ENCODE results near the gene PTPRG.

DNA sequence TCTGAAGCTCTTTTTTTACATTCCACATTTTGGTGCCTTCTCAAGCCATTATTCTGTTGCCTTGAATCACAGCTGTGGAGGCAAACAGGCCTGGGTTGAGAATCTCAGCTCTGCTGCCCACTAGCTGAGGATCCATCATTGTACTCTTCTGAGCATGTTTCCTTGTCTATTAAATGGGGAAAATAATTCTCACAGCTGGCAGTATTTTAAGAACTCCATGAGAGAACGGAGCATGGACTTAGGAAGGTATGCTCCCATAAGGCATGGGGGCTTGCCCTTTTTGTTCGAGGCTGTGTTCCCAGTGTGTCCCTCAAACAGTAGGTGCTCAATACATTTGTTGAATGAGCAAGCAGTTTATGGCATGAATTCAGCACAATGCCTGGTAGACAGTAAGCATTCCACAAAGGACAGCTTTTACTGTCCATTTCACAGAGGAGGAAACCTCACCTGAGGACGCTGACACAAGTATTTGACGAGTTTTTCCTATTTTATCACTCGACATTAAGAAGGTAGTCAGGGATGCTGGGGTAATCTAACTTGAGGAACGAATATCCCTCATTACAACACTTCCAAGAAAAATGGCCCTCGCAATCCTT is 2.1 kb upstream of the PTPRG start:
- TF ChIP-seq, protein P1, sequence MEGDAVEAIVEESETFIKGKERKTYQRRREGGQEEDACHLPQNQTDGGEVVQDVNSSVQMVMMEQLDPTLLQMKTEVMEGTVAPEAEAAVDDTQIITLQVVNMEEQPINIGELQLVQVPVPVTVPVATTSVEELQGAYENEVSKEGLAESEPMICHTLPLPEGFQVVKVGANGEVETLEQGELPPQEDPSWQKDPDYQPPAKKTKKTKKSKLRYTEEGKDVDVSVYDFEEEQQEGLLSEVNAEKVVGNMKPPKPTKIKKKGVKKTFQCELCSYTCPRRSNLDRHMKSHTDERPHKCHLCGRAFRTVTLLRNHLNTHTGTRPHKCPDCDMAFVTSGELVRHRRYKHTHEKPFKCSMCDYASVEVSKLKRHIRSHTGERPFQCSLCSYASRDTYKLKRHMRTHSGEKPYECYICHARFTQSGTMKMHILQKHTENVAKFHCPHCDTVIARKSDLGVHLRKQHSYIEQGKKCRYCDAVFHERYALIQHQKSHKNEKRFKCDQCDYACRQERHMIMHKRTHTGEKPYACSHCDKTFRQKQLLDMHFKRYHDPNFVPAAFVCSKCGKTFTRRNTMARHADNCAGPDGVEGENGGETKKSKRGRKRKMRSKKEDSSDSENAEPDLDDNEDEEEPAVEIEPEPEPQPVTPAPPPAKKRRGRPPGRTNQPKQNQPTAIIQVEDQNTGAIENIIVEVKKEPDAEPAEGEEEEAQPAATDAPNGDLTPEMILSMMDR (conservative IDR thresholded peaks at IDR 0.05; ENCODE audit: low read depth, low read length) = peak; percentile 27; the same call in 1 of the 2 replicates
- TF ChIP-seq EZH2 (IDR thresholded peaks at IDR 0.05; ENCODE audit: borderline replicate concordance, low read depth, low read length, poor library complexity, severe bottlenecking) = no peak
